ENCODE results near the gene THUMPD3.
A peak's percentile ranks its signal among the peaks of the same experiment; 100 is the strongest.

Gene THUMPD3

DNA sequence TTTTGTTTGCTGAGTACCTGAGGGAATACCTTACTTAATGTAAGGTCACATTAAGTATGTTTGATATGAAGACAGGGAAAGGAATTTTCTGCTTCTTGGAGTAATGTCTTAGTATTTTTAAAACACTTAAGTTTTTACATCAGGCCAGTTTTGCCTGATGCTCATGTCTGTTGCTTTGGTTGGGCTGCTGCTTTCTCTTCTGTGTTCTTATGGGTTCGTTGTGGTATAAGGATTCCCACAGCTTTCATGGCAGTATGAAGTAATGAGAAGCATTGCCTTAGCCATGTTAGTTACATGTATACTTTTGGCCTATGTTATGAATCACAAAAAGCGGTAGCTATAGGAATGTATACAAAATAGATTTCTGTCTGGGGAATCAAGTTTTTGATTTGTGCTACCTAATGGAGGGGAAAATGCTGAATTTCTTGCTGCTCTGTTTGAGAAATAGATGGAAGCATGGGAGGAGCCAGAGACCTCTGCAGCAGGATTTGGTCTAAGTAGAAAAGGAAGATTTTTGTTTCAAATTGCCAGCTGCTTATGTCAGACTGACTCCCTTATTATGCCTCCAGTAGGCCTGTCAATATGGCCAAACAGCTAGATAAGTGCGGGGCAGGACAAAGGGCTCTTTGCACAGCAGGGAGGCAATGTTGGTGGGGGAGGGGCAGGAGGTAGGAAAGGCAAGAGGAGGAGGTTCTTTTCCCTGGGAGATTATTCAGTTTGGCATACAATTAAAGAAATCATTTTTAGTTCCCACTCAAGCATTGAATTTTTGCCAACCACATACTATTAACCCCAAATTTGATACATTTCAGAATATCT lies 39.8 kb downstream of the THUMPD3 start:
- DNase-seq (ENCODE audit: low read depth): no peak
- TF ChIP-seq, protein P1, sequence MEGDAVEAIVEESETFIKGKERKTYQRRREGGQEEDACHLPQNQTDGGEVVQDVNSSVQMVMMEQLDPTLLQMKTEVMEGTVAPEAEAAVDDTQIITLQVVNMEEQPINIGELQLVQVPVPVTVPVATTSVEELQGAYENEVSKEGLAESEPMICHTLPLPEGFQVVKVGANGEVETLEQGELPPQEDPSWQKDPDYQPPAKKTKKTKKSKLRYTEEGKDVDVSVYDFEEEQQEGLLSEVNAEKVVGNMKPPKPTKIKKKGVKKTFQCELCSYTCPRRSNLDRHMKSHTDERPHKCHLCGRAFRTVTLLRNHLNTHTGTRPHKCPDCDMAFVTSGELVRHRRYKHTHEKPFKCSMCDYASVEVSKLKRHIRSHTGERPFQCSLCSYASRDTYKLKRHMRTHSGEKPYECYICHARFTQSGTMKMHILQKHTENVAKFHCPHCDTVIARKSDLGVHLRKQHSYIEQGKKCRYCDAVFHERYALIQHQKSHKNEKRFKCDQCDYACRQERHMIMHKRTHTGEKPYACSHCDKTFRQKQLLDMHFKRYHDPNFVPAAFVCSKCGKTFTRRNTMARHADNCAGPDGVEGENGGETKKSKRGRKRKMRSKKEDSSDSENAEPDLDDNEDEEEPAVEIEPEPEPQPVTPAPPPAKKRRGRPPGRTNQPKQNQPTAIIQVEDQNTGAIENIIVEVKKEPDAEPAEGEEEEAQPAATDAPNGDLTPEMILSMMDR (conservative IDR thresholded peaks at IDR 0.05; ENCODE audit: low read length): no peak
- H3K4me3 ChIP-seq (ENCODE audit: low read length): peak overlapping the region; percentile 0; the same call in 1 of the 2 replicates

DNA sequence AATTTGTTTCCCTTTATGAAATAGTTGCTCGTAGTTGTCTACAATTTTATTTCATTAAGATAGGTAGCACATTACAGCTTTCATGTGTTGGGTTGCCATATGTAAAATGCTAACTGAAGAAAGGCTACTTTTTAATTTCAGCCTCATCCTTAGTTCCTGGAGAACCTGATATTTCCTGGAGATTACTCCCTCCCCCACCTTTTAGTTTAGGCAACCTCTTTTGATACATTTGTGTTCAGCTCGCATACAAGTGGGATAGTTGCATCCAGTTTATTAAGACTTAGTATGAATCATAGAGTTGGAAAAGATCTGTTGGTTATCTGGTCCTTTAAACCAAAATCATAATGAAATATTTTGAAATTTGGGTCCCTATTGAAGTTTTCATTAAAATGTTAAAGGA lies 40.6 kb downstream of the THUMPD3 start:
- TF ChIP-seq, protein P1 (conservative IDR thresholded peaks at IDR 0.05; ENCODE audit: low read length): no peak
- DNase-seq (ENCODE audit: low read depth): no peak
- no peak overlapping the region for H3K4me3 ChIP-seq (ENCODE audit: low read length)

DNA sequence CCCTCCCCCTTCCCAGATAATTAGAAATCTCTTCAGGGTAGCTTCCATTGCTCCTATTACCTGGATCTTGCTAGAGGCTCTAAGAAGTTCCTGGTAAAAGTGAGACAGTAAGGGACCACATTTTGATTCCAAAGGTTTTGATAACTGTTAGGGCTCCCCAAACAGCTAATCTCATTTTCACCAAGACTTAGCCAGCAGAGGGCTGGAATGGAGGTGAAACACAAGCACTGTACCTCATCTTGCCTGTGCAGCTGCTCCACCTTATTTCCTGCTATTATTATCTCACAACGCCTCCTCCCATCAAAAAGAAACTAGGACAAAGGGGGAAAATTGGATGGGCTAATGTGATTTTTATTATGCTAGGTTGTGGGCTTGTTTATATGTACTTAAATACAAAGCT lies 41.8 kb downstream of the THUMPD3 start:
- TF ChIP-seq, protein P1 (conservative IDR thresholded peaks at IDR 0.05; ENCODE audit: low read length): 0 out of 2 replicates have a peak, but pooled peaks have one; percentile 3
- no peak for DNase-seq (ENCODE audit: low read depth)
- no peak overlapping the region for H3K4me3 ChIP-seq (ENCODE audit: low read length)

DNA sequence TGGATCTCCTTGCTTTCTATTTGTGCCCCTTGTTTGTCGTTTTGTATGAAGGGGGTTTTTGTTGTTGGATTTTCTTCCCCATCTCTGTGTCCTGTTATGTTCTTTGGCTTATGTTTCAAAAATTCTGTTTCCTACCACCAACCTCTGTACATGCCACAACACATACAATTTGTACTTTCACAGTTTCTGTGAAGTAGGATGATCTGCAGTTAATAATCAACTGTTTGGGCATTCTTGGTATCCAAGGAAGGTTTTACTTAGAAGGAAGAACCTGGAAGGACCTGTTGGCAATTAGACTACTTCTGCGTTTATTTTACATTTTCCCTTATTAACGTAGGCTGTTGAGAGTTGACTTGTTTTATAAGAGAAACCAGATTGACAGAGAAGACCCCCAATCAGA lies 42.9 kb downstream of the THUMPD3 start:
- no peak overlapping the region for H3K4me3 ChIP-seq (ENCODE audit: low read length)
- TF ChIP-seq, protein P1 (conservative IDR thresholded peaks at IDR 0.05; ENCODE audit: low read length): no peak
- no peak for DNase-seq (ENCODE audit: low read depth)

DNA sequence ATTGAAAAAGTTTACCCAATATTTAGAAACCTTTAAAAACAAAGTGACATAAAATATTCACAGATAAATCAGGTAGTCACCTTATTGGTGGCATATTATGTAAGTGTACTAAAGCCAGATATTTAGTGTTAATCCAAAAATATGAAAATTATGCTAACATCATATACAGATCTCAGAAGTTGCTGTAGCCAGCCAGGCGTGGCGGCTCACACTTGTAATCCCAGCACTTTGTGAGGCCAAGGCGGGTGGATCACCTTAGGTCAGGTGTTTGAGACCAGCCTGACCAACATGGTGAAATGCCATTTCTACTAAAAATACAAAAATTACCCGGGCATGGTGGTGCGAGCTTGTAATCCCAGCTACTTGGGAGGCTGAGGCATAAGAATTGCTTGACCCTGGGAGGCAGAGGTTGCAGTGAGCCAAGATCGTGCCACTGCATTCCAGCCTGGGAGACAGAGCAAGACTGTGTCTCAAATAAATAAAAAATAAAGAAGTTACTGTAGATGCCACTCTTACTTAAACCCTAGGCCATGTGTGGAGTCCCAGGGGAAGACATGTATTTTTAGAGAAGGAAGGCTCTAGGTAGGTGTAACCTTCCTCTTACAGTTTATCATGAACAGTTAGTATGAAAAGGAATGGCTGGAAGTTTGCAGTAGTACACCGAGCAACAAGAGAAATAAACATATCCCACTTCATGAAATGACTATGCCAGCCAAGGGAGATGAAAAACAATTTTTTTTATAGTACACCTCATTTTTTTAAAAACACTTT lies 44.2 kb downstream of the THUMPD3 start:
- no peak overlapping the region for H3K4me3 ChIP-seq (ENCODE audit: low read length)
- DNase-seq (ENCODE audit: low read depth): no peak
- TF ChIP-seq, protein P1 (conservative IDR thresholded peaks at IDR 0.05; ENCODE audit: low read length): no peak

DNA sequence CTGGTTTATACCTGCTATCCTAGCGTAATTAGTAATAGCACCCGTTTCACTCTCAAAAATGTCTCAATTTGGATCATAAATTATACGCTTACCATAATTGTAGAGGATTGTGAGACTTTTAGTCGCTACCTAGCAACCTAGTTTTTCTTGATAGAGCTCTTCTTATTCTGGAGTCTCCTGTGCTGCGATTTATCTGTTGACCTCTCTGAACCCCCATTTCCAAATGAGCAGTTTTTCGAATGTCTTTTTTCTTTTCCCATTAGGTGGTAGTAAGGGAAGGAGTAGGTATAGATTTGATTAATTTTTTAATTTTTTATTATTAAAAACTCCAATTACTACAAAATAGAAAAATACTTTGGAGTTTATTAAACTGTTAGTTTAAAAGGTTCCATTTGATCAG lies 45.2 kb downstream of the THUMPD3 start:
- H3K4me3 ChIP-seq (ENCODE audit: low read length): no peak overlapping the region
- TF ChIP-seq, protein P1 (conservative IDR thresholded peaks at IDR 0.05; ENCODE audit: low read length): no peak
- no peak for DNase-seq (ENCODE audit: low read depth)
